Measurements from ENCODE around the gene NEIL1. TPM values are rescaled to one million over a fixed set of nuclear protein-coding genes. Genes with fewer than 3 reads are reported as not detected.

The NEIL1 gene
- total and polyA plus RNA-seq, 2 donors (not counting 3 experiments of a cell fraction or from before 2014, with no cell fraction given), result 29.5 TPM

DNA sequence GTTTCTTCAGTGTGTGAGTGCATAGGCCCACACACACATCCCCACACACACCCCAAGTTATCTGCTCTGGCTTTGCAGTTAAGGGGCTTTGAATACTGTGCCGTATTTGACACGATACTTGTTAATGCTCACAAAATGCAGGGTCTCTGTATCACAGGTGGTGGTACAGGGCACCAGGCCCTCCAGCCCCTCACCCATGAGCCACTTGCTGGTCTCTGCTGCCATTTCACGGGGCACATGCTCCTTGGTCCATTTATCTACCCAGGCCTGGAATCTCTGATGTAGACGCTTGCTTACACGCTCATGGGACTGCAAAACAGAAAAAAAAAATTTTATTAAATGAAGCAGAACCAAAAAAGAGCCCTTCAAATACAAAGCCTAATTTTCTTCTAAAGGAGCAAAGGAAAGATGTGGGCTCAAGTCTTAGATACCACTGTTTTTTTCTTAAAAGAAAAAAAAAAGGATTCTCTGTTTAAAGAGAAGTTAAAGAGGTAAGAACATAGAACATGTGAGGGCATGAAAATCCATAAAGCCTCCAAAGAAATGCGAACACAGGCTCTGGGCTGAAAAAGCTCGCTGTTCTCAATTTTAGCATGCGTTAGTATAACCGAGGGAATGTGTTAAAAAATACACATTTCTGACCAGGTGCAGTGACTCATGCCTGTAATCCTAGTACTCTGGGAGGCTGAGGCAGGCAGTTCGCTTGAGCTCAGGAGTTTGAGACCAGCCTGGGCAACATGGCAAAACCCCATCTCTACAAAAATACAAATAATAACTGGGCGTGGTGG is 25.3 kb downstream of the NEIL1 start:
- Histone ChIP-seq H3K9me3 (replicated peaks; ENCODE audit: control insufficient read depth, insufficient read depth, low read length) (no peaks in the 10 kb centered on the region), H3K4me1 (ENCODE audit: control insufficient read depth, extremely low read depth, insufficient read depth, low read length) (peaks cover 15% of the 10 kb centered on the region), H3K27me3 (ENCODE audit: control insufficient read depth in 2 of 2, insufficient read depth in 2 of 2, low read length in 2 of 2) (no peaks in the 10 kb centered on the region), H3K36me3 (ENCODE audit: control insufficient read depth in 2 of 2, extremely low read depth in 1 of 2, insufficient read depth in 2 of 2, low read length in 2 of 2) (peaks cover 18 to 26% of the 10 kb centered on the region in 2 experiments), H3K27ac (ENCODE audit: insufficient read depth, low read depth, low read length) (no peak overlapping the region), H3K4me2 (ENCODE audit: insufficient read depth, low read length) (no peak overlapping the region), H4K20me1 (replicated peaks; ENCODE audit: control insufficient read depth, extremely low read depth, insufficient read depth, low read length) (no peaks in the 10 kb centered on the region), H3K9me1 (replicated peaks; ENCODE audit: control insufficient read depth, extremely low read depth, insufficient read depth, low read length) (no peaks in the 10 kb centered on the region), H3K9ac (replicated peaks; ENCODE audit: extremely low read depth, insufficient read depth, low read length) (no peak overlapping the region), H3K4me3 (replicated peaks in 1 of 3; ENCODE audit: insufficient read depth in 1 of 3, low read depth in 1 of 3, low read length in 3 of 3) (no peak overlapping the region), H3K79me2 (ENCODE audit: control insufficient read depth, insufficient read depth, low read length) (peaks cover 9% of the 10 kb centered on the region), H2AFZ (ENCODE audit: low read depth, low read length) (no peak overlapping the region)
- no peak for TF ChIP-seq GATA2 (IDR thresholded peaks at IDR 0.05; ENCODE audit: insufficient read depth, insufficient read length, low read depth, low read length)
- TF ChIP-seq EZH2 (IDR thresholded peaks at IDR 0.05; ENCODE audit: borderline replicate concordance, low read depth, low read length, severe bottlenecking), result no peak
- no peak for TF ChIP-seq POLR2A (IDR thresholded peaks at IDR 0.05; ENCODE audit: low read depth, low read length)
- TF ChIP-seq POLR2AphosphoS5 (IDR thresholded peaks at IDR 0.05; ENCODE audit: insufficient read depth, low read depth, low read length), result no peak
- TF ChIP-seq FOS (IDR thresholded peaks at IDR 0.05; ENCODE audit: borderline replicate concordance, insufficient read depth, low read length), result no peak
- TF ChIP-seq, protein P1, sequence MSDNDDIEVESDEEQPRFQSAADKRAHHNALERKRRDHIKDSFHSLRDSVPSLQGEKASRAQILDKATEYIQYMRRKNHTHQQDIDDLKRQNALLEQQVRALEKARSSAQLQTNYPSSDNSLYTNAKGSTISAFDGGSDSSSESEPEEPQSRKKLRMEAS (IDR thresholded peaks at IDR 0.05; ENCODE audit: insufficient read depth, insufficient read length), result no peak
- TF ChIP-seq, protein P2, sequence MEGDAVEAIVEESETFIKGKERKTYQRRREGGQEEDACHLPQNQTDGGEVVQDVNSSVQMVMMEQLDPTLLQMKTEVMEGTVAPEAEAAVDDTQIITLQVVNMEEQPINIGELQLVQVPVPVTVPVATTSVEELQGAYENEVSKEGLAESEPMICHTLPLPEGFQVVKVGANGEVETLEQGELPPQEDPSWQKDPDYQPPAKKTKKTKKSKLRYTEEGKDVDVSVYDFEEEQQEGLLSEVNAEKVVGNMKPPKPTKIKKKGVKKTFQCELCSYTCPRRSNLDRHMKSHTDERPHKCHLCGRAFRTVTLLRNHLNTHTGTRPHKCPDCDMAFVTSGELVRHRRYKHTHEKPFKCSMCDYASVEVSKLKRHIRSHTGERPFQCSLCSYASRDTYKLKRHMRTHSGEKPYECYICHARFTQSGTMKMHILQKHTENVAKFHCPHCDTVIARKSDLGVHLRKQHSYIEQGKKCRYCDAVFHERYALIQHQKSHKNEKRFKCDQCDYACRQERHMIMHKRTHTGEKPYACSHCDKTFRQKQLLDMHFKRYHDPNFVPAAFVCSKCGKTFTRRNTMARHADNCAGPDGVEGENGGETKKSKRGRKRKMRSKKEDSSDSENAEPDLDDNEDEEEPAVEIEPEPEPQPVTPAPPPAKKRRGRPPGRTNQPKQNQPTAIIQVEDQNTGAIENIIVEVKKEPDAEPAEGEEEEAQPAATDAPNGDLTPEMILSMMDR (IDR thresholded peaks at IDR 0.05; ENCODE audit: extremely low read depth in 1 of 2, insufficient read depth in 1 of 2, low read depth in 1 of 2, low read length in 2 of 2), result no peak
- no peak for TF ChIP-seq MYC (IDR thresholded peaks at IDR 0.05; ENCODE audit: low read depth, low read length)
- TF ChIP-seq JUN (IDR thresholded peaks at IDR 0.05; ENCODE audit: borderline replicate concordance, insufficient read depth, insufficient read length, low read depth), result no peak
- dilution Hi-C loops (cut with MboI; ENCODE audit: extremely low pct_ligation_motif_present, low sequenced_read_pairs), result no loop called here
- DNase-seq (ENCODE audit: low read depth, low spot score) (no peak), FAIRE-seq (no peak)
- intact Hi-C loops (cut with micrococcal nuclease), result no loop called here
- ChIA-PET POLR2A (interaction anchor here (0.7 kb wide), 1 partner anchor 80 kb away, joined by 4 read pairs; the partner anchor contains the start of gene SIN3A), CTCF (interaction anchor here (0.5 to 1.3 kb wide), 2 partner anchors 8 to 495 kb away, joined by 3 read pairs; no protein-coding TSS in a partner anchor)
- no TSS peak for BruUV-seq (replicated peaks)

Measured in endothelial cell of umbilical vein (primary cell).